GM23248 (cell line): Measurements from ENCODE around the gene SULT4A1. TPM values are rescaled to one million over a fixed set of nuclear protein-coding genes. Genes with fewer than 3 reads are reported as not detected.

Experiments
- DNase-seq: peaks from one replicate; pipeline ENCODE4 v3.0.0-alpha.2; 2015
- H2AFZ ChIP-seq: fragments of 200-600 bp; sonication (generic); 2 replicates; pipeline ENCODE4 v1.6.1; 2016; ENCODE audit warnings: antibody characterized with exemption
- H3F3A ChIP-seq: fragments of 200-600 bp; sonication (generic); 2 replicates; pipeline ENCODE4 v1.6.1; 2016; ENCODE audit warnings: mild to moderate bottlenecking, antibody characterized with exemption, mixed run types; ENCODE audit not compliant: insufficient read depth
- H3K27ac ChIP-seq: fragments of 200-600 bp; sonication (generic); 2 replicates; pipeline ENCODE4 v1.5.1; 2016; ENCODE audit warnings: mild to moderate bottlenecking
- H3K27me3 ChIP-seq: fragments of 200-600 bp; sonication (generic); replicated peaks from 2 replicates; pipeline ENCODE4 v1.6.1; 2016; ENCODE audit warnings: mild to moderate bottlenecking; ENCODE audit not compliant: insufficient read depth
- H3K36me3 ChIP-seq: fragments of 200-600 bp; sonication (generic); 2 replicates; pipeline ENCODE4 v1.6.1; 2016; ENCODE audit warnings: low read depth, mild to moderate bottlenecking
- H3K4me1 ChIP-seq: fragments of 200-600 bp; sonication (generic); 2 replicates; pipeline ENCODE4 v1.6.1; 2016; ENCODE audit warnings: mild to moderate bottlenecking; ENCODE audit not compliant: insufficient read depth
- H3K4me2 ChIP-seq: fragments of 200-600 bp; sonication (generic); one replicate; pipeline ENCODE4 v1.6.1; 2016; ENCODE audit warnings: mild to moderate bottlenecking; ENCODE audit not compliant: unreplicated experiment
- H3K4me3 ChIP-seq: fragments of 200-600 bp; sonication (generic); 2 replicates; pipeline ENCODE4 v1.5.1; 2016; ENCODE audit warnings: mild to moderate bottlenecking
- H3K79me2 ChIP-seq: fragments of 200-600 bp; sonication (generic); 2 replicates; pipeline ENCODE4 v1.6.1; 2016; ENCODE audit warnings: mild to moderate bottlenecking; ENCODE audit not compliant: insufficient read depth
- H3K9ac ChIP-seq: fragments of 200-600 bp; sonication (generic); 2 replicates; pipeline ENCODE4 v1.6.1; 2016; ENCODE audit warnings: mild to moderate bottlenecking
- H3K9me2 ChIP-seq: fragments of 200-600 bp; sonication (generic); 2 replicates; pipeline ENCODE4 v1.6.1; 2016; ENCODE audit warnings: mixed run types, mild to moderate bottlenecking, moderate library complexity; ENCODE audit not compliant: insufficient read depth
- H3K9me3 ChIP-seq: fragments of 200-600 bp; sonication (generic); one replicate; pipeline ENCODE4 v1.6.1; 2017; ENCODE audit warnings: low read depth
- H4K20me1 ChIP-seq: fragments of 200-600 bp; sonication (generic); 2 replicates; pipeline ENCODE4 v1.6.0; 2016; ENCODE audit not compliant: insufficient read depth
- EZH2 ChIP-seq: fragments of 200-600 bp; sonication (generic); IDR thresholded peaks from 2 replicates; pipeline ENCODE4 v1.6.1; 2018; ENCODE audit warnings: antibody characterized with exemption, mild to moderate bottlenecking; ENCODE audit not compliant: insufficient read depth, poor library complexity, severe bottlenecking
- EZH2phosphoT487 ChIP-seq: fragments of 200-600 bp; sonication (generic); IDR thresholded peaks from 2 replicates; pipeline ENCODE4 v1.6.1; 2018; ENCODE audit warnings: antibody characterized with exemption, moderate library complexity, mild to moderate bottlenecking, low read depth; ENCODE audit not compliant: insufficient read depth
- WGBS, 2 experiments: methylation state at CpG; one replicate each; pipeline ENCODE4 v1.1.6; 2015 to 2017; ENCODE audit warnings: low lambda C conversion rate in 2 of 2, low coverage in 1 of 2; ENCODE audit errors: missing lambda C conversion rate in 2 of 2; 5-methylcytosine and 5-hydroxymethylcytosine counted together
- in situ Hi-C: fragments of 300-500 bp; cut with MboI; formaldehyde crosslinking; loops from 2 replicates; pipeline ENCODE4 v1.15.0; 2020
- polyA plus RNA-seq: library from polyadenylated mRNA; unstranded; fragments of >200 nt; fragmentation: Nextera tagmentation; extraction: Ambion mirVana; gene quantifications from 2 replicates; pipeline ENCODE4 v1.2.1, GENCODE V29; 2016
- total RNA-seq: library from RNA; depleted of rRNA; stranded (reverse); fragments of >200 nt; shearing (Covaris generic); gene quantifications from 2 replicates; pipeline ENCODE4 v1.2.3, GENCODE V29; 2014

SULT4A1 gene
- total and polyA plus RNA-seq, 2 experiments from 2014 or later: not detected

DNA sequence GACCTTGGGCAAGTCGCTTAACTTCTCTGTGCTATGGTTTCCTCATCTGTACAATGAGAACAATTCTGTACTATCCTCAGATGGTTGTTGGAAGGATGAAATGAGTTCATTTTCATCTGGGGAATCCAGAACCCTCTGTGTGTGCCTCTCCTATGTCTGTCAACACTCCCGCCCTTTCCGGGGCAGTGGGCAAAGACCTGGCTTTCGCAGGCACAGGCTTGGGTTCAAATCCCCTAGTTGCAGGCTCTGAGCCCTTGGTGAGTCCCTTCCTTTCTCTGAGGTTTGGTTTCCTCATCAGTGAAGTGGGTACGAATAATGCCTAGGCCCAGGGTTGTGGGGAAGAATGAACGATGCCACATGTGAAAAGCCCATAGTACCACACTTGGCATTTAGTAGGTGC, 23.5 kb upstream of the SULT4A1 start:
- no peak for TF ChIP-seq EZH2phosphoT487
- no peak for TF ChIP-seq EZH2
- 74% methylated on average over 6 of the region's 6 CpGs for WGBS, 2 experiments
- Histone ChIP-seq H3K9me3 (no peaks in the 10 kb centered on the region), H3K36me3 (no peaks in the 10 kb centered on the region), H4K20me1 (no peaks in the 10 kb centered on the region), H2AFZ (no peak overlapping the region), H3K9me2 (no peaks in the 10 kb centered on the region), H3K4me1 (no peaks in the 10 kb centered on the region), H3F3A (peaks cover 3% of the 10 kb centered on the region; the same call in 1 of the 2 replicates), H3K9ac (no peak overlapping the region), H3K79me2 (no peaks in the 10 kb centered on the region), H3K4me3 (no peak overlapping the region), H3K27ac (no peak overlapping the region), H3K27me3 (peaks cover 8% of the 10 kb centered on the region), H3K4me2 (no peak overlapping the region)
- in situ Hi-C loops: no loop called here
- no peak for DNase-seq

DNA sequence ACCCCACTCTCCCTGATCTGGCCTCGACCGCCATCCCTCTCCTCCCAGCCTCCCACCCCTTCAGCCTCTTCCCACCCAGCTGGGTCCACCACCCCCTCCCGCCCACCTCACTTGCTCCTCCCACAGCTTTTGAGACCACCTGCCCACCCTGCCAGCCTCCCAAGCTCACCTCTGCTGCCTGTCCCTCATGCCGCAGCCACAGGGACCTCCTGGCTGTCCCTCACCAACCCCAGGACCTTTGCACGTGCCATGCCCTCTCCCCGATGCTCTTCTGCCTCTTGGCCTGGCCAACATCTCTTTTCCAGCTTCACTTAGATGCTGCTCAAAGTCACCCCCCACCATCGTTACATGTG, 23.0 kb upstream of the SULT4A1 start:
- DNase-seq: no peak
- H3K9ac ChIP-seq: no peak overlapping the region
- no peak overlapping the region for H3K4me2 ChIP-seq
- H3K9me2 ChIP-seq: no peaks in the 10 kb centered on the region
- TF ChIP-seq EZH2phosphoT487: no peak
- H4K20me1 ChIP-seq: no peaks in the 10 kb centered on the region
- peaks cover 3% of the 10 kb centered on the region for H3K27me3 ChIP-seq
- no peak overlapping the region for H3K4me3 ChIP-seq
- in situ Hi-C loops: no loop called here
- H3K9me3 ChIP-seq: no peaks in the 10 kb centered on the region
- H3K4me1 ChIP-seq: no peaks in the 10 kb centered on the region
- 48 to 64% methylated on average over 4 to 7 of the region's 7 CpGs for WGBS, 2 experiments
- H3F3A ChIP-seq: peaks cover 3% of the 10 kb centered on the region; the same call in 1 of the 2 replicates
- H3K27ac ChIP-seq: no peak overlapping the region
- H3K36me3 ChIP-seq: no peaks in the 10 kb centered on the region
- no peaks in the 10 kb centered on the region for H3K79me2 ChIP-seq
- no peak overlapping the region for H2AFZ ChIP-seq

- DNase-seq: peak; percentile 72
- no peak overlapping the region for H2AFZ ChIP-seq
- TF ChIP-seq EZH2phosphoT487 (no peak), EZH2 (no peak)
Observed at GRCh38 chr22:43884600-43885318, 22.4 kb upstream of the SULT4A1 start.

GRCh38 chr22:43883719-43884415, 21.6 kb upstream of the SULT4A1 start:
- Histone ChIP-seq H3K9me3 (no peaks in the 10 kb centered on the region), H3K4me3 (no peak overlapping the region), H2AFZ (no peak overlapping the region), H3K79me2 (no peaks in the 10 kb centered on the region), H3F3A (peaks cover 3% of the 10 kb centered on the region; the same call in 1 of the 2 replicates), H3K27ac (no peak overlapping the region), H3K36me3 (no peaks in the 10 kb centered on the region), H3K9ac (no peak overlapping the region), H3K9me2 (no peaks in the 10 kb centered on the region), H3K27me3 (peaks cover 7% of the 10 kb centered on the region; the same call in 1 of the 2 replicates), H4K20me1 (no peaks in the 10 kb centered on the region), H3K4me1 (no peaks in the 10 kb centered on the region), H3K4me2 (no peak overlapping the region)
- TF ChIP-seq EZH2 (no peak), EZH2phosphoT487 (no peak)
- in situ Hi-C loops: no loop called here
- no peak for DNase-seq
- 60 to 61% methylated on average over 17 of the region's 17 CpGs for WGBS, 2 experiments

More at GRCh38 chr22:43884600-43885318, 22.4 kb upstream of the SULT4A1 start:
- H3K27ac ChIP-seq: no peak overlapping the region
- peaks cover 3% of the 10 kb centered on the region; the same call in 1 of the 2 replicates for H3F3A ChIP-seq
- no peaks in the 10 kb centered on the region for H3K36me3 ChIP-seq
- WGBS, 2 experiments: 25 to 26% methylated on average over 15 to 18 of the region's 18 CpGs
- no peaks in the 10 kb centered on the region for H4K20me1 ChIP-seq
- no peak overlapping the region for H3K4me3 ChIP-seq
- peaks cover 5% of the 10 kb centered on the region; the same call in 1 of the 2 replicates for H3K27me3 ChIP-seq
- in situ Hi-C loops: no loop called here
- no peaks in the 10 kb centered on the region for H3K9me2 ChIP-seq
- H3K4me1 ChIP-seq: no peaks in the 10 kb centered on the region
- no peak overlapping the region for H3K4me2 ChIP-seq
- H3K9ac ChIP-seq: no peak overlapping the region
- H3K9me3 ChIP-seq: no peaks in the 10 kb centered on the region
- H3K79me2 ChIP-seq: no peaks in the 10 kb centered on the region
